D721Med (cell line): ENCODE data around the gene CDC26.

Source experiments
- DNase-seq: peaks from one replicate; pipeline ENCODE4 v3.0.0; 2011; ENCODE audit warnings: low spot score; ENCODE audit not compliant: insufficient read length
- FAIRE-seq: peaks from 2 replicates; lab custom pipeline; 2011; peaks lifted over from hg19 to GRCh38; lab: Jason Lieb, UNC
- CTCF ChIP-seq: IDR thresholded peaks from 2 replicates; pipeline ENCODE4 v1.5.1; 2012; ENCODE audit warnings: mild to moderate bottlenecking, control low read depth; ENCODE audit not compliant: insufficient read depth; ENCODE audit errors: missing control alignments

CDC26 gene

GRCh38 chr9:113290052-113290607 lies 14.8 kb upstream of the CDC26 start:
- FAIRE-seq = no peak

GRCh38 chr9:113289091-113289490 lies 13.7 kb upstream of the CDC26 start:
- FAIRE-seq (no peak), DNase-seq (no peak)
- no peak for TF ChIP-seq CTCF

More at GRCh38 chr9:113290052-113290607, 14.8 kb upstream of the CDC26 start:
- DNase-seq = no peak
- no peak for TF ChIP-seq CTCF

GRCh38 chr9:113281356-113281755 lies 6.0 kb upstream of the CDC26 start:
- TF ChIP-seq CTCF = no peak
- DNase-seq = no peak
- FAIRE-seq = no peak

- no peak for TF ChIP-seq CTCF
- no peak for FAIRE-seq
- no peak for DNase-seq
Observed at GRCh38 chr9:113278840-113279239, 3.5 kb upstream of the CDC26 start.

- FAIRE-seq = peak; percentile 44
- DNase-seq = no peak
- TF ChIP-seq CTCF = peak; percentile 61
Observed at GRCh38 chr9:113274474-113275156, 757 bp downstream of the CDC26 start.

- FAIRE-seq (peak; percentile 16), DNase-seq (no peak)
- no peak for TF ChIP-seq CTCF
Observed at GRCh38 chr9:113269871-113270270, 5.5 kb downstream of the CDC26 start.

- DNase-seq (no peak), FAIRE-seq (no peak)
- no peak for TF ChIP-seq CTCF
Observed at GRCh38 chr9:113269355-113269754, 6.0 kb downstream of the CDC26 start.
